Astrocyte of the cerebellum (primary cell): ENCODE measurements around the gene TTLL12.

ENCODE experiments used
- DNase-seq: peaks from one replicate; pipeline ENCODE4 v3.0.0-alpha.2; 2011; ENCODE audit warnings: low read depth
- H3K4me3 ChIP-seq: 2 replicates; pipeline ENCODE4 v1.5.1; 2011; ENCODE audit warnings: mild to moderate bottlenecking, low read depth, low read length, moderate library complexity
- in situ Hi-C: cut with HindIII; loops from 2 replicates; pipeline ENCODE4 v1.10.0; 2017; ENCODE audit warnings: low sequenced_read_pairs
- TF ChIP-seq, protein P1 (sequence below): IDR thresholded peaks from 2 replicates; pipeline ENCODE4 v1.5.1; 2012; ENCODE audit warnings: low read length, low read depth, moderate library complexity, mild to moderate bottlenecking; ENCODE audit errors: missing control alignments

The TTLL12 gene

GRCh38 chr22:43182118-43182517, 4.8 kb downstream of the TTLL12 start:
- in situ Hi-C loops = no loop called here
- no peak overlapping the region for H3K4me3 ChIP-seq
- TF ChIP-seq, protein P1, sequence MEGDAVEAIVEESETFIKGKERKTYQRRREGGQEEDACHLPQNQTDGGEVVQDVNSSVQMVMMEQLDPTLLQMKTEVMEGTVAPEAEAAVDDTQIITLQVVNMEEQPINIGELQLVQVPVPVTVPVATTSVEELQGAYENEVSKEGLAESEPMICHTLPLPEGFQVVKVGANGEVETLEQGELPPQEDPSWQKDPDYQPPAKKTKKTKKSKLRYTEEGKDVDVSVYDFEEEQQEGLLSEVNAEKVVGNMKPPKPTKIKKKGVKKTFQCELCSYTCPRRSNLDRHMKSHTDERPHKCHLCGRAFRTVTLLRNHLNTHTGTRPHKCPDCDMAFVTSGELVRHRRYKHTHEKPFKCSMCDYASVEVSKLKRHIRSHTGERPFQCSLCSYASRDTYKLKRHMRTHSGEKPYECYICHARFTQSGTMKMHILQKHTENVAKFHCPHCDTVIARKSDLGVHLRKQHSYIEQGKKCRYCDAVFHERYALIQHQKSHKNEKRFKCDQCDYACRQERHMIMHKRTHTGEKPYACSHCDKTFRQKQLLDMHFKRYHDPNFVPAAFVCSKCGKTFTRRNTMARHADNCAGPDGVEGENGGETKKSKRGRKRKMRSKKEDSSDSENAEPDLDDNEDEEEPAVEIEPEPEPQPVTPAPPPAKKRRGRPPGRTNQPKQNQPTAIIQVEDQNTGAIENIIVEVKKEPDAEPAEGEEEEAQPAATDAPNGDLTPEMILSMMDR = no peak
- DNase-seq = no peak

DNA sequence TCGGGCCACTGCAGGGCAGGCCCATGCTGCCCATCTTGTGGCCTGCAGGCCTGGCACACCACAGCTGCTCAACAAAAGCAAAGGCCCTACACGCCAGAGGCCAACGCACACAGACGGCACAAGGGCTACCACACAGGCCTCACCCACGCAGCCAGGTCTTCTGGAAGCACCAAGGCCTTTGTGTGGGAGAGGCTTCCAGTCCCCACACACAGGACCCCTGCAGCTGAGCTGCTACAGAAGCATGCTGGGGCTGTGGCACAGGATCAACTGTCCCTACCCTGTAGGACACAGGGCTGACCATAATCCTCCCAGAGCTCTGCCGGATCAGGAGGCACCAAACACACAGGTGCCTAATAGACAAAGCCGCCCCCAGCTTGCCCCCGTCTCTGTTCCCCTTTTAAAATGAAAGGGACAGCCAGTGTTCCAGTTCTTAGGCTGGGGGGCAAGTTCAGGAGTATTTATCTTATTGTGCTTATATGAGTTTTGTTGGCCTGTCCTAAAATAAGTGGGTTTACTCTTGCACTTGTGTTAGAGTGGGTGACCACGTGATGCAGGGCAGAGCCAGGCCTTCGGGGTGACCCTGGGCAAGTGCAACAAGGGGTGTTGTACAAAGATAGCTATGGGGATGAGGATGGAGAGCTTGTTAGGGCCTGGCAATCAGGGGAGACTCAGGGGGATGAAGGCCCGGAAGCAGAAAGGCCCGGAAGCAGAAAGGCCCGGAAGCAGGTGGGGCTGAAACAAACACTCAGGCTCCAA, 5.4 kb downstream of the TTLL12 start:
- TF ChIP-seq, protein P1 = no peak
- in situ Hi-C loops = no loop called here
- no peak overlapping the region for H3K4me3 ChIP-seq
- no peak for DNase-seq

DNA sequence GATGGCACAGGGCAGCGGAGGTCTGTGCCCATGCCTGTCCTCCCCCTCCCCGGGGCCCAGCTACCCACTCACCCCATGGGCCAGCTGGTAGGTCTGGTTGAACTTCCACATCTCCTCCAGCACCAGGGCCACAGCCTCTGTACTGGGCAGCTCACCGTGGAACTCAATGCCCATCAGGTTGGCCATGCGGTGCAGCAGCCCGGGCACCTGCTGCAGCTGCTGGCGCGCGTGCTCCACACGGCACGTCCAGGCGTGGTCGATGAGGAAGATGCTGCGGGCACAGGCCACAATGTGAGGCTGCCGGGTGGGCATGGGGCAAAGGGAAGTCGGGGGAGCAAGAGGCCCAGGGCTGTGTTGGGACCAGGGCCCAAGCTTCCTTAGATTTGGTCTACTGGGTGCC, 6.3 kb downstream of the TTLL12 start:
- in situ Hi-C loops = no loop called here
- TF ChIP-seq, protein P1 = no peak
- no peak overlapping the region for H3K4me3 ChIP-seq
- DNase-seq = no peak

- TF ChIP-seq, protein P1 = no peak
- in situ Hi-C loops = no loop called here
Measured at GRCh38 chr22:43179911-43180195, 7.1 kb downstream of the TTLL12 start.

GRCh38 chr22:43179146-43179910, 7.6 kb downstream of the TTLL12 start:
- DNase-seq = no peak
- H3K4me3 ChIP-seq = no peak overlapping the region
- TF ChIP-seq, protein P1 = no peak
- in situ Hi-C loops = no loop called here

More at GRCh38 chr22:43179911-43180195, 7.1 kb downstream of the TTLL12 start:
- no peak for DNase-seq
- H3K4me3 ChIP-seq = no peak overlapping the region

DNA sequence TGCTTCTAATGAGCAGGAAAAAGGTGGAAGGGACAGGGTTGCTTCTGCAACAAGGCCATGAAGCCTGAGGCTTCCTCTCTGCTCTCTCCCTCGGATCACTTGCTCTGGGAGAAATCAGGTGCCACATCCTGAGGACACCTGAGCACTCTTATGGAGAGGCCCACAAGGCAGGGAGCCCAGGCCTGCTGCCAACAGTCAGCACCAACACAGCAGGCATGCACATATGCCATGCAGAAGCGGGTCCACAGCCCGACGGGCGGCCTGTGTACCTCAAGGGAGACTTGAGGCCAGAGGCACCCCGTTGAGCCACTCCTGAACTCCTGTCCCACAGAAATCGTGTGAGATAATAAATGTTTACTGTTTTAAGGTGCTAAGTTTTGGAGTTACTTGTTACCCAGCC, 9.5 kb downstream of the TTLL12 start:
- TF ChIP-seq, protein P1 = no peak
- no peak for DNase-seq
- in situ Hi-C loops = no loop called here
- no peak overlapping the region for H3K4me3 ChIP-seq
